ENCODE data around the gene BTF3L4.
"Not testable (repeated sequence)": the region's sequence is repeated elsewhere in the genome, so short reads cannot be mapped to it uniquely, and the experiment has no call there.

Gene BTF3L4

DNA sequence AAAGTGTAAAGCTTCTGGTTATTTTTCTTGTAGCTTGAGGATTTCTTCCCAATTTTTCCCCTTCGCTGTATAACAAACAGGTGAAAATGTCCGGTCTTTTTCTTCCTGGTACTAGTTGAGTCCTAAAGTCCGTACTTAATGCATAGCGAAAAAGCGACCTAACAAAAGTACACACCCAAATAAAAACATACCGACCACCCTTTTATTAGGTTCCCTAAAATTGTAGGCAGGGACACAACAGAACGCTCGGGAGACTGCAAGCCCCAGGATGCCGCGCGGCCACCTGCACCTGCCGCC is 281 bp upstream of the BTF3L4 start:
- no peak for DNase-seq

DNA sequence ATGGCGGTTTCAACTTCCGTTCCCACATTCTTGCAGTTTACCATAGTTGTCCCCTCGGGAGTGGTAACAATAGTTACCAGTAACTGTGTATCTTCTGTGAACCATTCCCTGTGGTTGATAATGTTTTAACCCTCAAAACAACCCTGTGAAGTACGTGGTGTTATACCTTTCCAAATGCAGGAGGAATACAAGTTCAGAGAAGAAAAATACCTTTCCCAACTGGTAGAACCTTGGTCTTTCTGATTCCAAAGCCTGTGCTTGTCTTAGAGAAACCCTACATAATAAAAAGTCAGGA is 789 bp downstream of the BTF3L4 start:
- no peak for DNase-seq

DNA sequence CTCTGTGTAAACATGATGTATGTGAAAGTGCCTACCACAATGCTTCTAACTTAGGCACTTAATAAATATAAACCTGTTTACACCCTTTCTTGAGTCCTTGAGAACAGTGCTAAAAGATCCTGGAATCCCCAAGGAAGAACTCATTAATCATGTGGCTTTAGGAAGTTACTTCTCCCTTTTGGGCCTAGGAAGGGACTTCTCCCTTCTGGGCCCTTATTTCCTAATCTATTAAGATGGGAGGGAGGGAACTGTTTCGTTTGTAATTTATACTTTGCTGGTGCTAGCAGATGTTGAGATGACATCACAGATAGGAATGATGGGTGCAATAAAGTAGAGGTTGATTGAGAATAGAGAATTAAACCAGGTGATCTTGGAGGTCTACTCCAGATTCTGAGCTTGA is 1.2 kb downstream of the BTF3L4 start:
- no peak for DNase-seq

DNA sequence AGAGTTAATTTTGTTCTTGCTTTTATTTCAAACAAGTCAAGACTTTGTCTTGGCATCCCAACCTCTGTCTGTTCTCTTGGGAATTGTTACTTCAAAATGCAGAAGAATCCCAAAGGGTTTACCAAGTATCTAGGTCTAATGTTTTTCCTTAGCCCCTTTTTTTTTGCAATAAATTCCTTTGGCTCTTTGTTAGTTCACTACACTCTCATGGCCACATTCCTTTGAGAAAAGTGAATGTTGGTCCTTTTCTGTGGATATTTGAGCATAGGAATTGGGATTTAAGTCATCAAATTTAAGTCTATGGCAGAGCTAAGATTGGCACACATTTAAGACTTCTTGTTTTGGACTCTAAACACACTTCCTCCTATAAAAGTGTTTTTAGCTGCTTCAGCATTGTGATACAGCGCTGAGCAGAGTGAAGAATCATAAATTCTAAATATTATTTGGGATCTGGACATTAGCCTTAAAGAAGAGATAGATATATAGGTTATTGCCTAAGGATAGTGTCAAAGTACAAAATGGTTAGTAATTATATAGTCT is 1.9 kb downstream of the BTF3L4 start:
- DNase-seq: no peak

DNA sequence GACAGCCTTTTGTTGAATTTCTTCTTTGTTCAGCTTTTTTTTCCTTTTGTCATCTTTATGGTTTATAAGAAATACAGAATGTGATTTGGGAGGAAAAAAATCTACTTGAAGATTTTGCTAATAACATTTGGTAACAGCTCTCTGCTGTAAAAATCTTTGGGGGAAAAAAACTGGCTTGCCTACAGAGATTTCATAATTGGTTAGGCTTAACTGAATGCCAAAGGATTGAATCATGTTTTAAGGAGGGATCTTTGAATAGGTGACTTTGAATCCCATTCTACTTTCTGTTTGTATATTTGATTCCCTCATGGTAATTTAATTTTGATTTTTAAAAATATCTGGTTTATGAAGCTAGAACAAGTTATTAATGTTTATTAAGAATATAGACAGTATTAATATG is 3.2 kb downstream of the BTF3L4 start:
- DNase-seq: no peak

DNA sequence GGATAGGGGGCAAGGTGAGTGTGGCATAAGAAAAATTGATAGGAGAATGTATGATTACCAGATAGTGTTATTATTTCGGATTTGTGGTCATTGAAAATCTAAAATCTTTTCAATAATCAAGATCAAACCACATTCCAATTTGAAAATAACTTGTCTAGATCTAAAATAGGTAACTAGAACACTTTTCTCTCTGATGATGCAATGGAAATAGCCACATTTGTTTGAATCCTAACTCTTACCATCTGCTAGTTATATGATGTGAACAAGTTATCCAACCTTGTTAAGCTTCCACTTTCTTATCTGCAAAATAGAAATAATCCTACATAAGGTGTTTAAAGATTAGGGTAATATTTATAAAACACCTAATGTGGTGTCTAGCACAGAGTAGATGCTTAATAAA is 3.8 kb downstream of the BTF3L4 start:
- DNase-seq: no peak

DNA sequence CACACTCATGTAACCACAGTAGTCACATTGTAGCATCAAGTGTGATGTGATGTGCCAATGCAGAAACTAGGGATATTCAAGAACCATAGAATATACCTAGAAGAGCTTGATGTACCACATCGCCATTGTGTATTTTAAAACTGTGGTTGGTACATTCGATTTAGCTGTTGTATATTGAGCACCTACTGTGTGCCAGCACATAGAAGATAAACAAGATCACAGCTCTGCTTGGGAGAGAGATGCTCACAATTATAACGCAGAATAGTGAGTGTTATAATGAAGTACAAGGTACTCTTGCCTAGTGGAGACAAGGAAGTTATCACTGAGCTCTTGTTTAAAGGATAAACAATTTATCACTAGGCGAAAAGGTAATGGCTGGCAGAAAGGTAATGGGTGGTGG is 4.7 kb downstream of the BTF3L4 start:
- DNase-seq: no peak

DNA sequence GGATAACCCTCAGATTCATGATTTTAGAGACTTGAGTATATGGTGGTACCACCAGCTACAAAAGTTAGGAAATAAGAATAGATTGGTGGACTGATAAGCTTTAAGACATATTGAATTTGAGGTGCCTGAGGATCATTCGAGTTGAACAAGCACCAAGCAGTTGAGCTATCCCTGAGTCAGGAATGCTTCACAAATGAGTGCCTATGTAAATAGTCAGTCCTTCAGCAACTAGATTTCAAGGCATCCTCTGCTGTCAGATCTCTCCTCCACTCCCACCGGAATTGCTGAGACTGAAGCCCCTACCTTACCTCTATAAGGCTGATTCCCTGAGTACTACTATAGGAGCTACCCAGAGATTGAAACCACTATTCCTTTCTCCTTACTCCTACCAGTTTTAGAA is 7.1 kb downstream of the BTF3L4 start:
- no peak for DNase-seq

DNA sequence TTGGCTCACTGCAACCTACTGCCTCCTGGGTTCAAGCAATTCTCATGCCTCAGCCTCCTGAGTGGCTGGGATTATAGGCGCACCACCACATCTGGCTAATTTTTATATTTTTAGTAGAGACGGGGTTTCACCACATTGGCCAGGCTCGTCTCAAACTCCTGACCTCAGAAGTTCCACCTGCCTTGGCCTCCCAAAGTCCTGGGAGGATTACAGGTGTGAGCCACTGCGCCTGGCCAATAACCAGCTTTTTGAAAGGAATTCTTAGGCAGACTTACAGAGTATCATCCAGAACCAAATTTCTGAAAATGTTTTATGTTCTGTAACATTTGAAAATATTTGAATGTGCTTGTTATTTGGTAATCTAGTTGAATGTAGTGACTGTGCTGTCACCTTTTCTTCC is 14.6 kb downstream of the BTF3L4 start:
- no peak for DNase-seq

DNA sequence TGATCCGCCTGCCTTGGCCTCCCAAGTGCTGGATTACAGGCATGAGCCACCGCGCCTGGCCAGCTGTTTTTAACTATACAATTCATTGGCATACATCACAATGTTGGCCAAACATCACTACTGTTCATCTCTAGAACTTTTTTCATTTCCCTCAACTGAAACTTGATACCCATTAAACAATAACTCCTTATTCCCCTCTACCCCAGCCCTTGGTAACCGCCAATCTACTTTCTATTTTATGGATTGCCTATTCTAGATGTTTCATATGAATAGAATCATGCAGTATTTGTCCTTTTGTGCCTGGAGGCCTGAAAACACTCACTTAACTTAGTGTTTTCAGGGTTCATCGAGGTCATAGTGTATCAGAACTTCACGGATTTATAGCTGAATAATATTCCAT is 16.2 kb downstream of the BTF3L4 start:
- no peak for DNase-seq

DNA sequence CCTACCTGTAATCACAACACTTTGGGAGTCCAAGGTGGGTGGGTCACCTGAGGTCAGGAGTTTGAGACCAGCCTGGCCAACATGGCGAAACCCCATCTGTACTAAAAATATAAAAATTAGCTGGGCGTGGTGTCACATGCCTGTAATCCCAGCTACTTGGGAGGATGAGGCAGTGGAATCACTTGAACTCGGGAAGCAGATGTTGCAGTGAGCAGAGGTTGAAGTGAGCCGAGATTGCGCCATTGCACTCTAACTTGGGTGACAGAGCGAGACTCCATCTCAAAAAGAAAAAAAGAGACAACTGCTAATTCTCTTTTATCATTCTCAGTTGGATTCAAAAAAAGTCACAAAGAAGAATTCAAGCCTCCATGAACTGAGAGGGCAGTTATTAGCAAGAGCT is 21.2 kb downstream of the BTF3L4 start:
- not testable (repeated sequence) for DNase-seq

DNA sequence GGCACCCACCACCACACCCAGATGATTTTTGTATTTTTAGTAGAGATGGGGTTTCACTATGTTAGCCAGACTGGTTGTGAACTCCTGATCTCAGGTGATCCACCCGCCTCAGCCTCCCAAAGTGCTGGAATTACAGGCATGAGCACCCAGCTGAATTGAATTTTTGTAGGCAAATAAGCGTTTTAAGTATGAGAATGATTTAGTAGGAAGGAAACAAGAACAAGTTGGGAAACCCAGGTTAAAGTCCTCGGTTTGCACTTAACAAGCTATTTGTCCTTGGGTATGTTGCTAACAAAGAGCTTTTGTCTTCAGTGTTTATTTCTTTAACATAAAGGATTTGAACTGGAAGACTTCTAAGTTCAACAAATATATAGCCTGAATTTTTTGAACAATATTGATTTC is 23.9 kb downstream of the BTF3L4 start:
- DNase-seq: no peak

DNA sequence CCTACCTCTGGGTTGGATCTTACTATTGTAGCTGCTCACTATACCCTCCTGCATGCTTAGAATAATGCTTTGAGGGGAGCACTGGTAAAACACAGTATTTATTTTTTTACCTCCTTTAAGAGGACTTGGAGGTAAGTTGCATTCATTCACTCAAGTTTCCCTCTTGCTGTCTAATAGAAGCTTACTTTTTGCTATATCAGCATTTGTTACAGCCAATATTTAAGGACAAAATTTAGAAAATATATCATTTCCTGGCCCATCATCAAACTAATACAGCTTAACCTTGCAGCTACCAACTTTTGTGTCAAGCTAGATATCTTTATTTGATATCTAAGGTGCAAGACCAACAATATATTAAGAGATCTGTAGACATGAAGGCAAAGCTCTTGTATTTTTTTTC is 31.8 kb downstream of the BTF3L4 start:
- DNase-seq: not testable (repeated sequence)

DNA sequence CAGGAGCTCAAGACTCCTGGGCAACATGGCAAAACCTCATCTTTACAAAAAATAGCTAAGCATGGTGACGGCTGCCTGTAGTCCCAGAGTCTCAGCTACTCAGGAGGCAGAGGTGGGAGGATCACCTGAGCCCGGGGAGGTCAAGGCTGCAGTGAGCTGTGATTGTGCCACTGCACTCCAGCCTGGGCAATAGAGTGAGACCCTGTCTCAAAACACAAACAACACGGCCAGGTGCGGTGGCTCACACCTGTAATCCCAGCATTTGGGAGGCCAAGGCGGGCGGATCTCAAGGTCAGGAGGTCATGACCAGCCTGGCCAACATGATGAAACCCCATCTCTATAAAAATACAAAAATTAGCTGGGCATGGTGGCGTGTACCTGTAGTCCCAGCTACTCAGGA is 38.2 kb downstream of the BTF3L4 start:
- not testable (repeated sequence) for DNase-seq

DNA sequence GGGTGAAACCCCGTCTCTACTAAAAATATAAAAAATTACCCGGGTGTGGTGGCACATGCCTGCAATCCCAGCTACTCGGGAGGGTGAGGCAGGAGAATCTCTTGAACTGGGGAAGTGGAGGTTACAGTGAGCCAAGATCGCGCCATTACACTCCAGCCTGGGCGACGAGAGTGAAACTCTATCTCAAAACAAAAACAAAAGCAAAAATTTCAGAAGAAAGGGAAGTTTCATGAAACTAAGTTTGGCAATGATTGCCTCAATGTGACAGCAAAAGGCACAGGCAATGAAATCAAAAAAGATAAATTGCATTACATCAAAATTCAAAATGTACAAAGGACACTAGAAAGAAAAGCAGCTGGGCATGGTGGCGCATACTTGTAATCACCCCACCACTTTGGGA is 40.1 kb downstream of the BTF3L4 start:
- no peak for DNase-seq

DNA sequence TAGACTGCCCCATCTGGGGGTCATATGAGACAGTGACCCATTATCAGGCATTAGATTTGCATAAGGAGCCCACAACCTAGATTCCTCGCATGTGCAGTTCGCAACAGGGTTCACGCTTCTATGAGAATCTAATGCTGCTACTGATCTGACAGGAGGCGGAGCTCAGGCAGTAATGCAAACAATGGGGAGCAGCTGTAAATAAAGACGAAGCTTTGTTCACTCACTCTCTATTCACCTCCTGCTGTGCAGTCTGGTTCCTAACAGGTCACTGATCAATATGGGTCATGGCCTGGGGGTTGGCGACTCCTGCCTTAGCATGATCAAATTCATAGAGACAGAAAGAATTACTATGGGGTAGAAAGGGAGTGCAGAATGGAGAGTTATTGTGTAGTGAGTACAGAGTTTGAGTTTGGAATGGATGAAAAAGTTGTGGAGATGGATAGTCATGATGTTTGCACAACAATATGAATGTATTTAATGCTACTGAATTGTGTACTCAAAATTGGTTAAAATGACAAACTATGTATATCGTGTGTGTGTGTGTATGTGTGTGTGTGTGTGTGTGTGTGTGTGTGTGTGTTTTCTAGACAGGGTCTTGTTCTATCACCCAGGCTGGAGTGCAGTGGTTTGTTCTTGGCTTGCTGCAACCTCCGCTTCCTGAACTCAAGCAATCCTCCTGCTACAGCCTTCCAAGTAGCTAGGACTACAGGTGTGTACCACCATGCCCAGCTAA is 42.2 kb downstream of the BTF3L4 start:
- no peak for DNase-seq

DNA sequence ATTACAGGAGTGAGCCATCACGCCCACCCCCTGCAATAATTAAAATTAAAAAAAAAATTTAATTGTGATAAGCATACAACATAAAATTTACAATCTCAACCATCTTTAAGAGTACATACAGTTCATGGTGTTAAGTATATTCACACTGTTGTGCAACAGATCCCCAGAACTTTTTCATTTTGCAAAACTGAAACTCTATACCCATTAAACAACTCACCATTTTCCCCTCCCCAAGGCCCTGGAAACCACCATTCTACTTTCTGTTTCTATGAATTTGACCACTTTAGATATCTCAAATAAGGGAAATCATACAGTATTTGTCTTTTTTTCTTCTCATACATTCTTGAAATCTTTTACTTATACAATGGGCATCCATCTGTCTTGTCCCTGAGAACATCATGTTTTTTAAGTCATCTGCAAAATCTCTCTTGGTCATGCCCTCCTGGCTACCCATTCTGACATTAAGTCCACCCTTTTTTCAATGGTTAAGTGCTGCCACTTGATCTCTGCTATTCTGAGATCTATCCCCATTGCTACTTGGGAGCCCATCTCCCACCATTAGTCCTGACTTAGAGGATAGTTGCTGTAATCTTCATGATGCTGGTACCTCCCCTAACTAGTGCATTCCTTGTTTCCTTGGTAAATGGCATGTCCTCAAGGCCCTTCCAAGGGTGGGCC is 46.4 kb downstream of the BTF3L4 start:
- DNase-seq: no peak

DNA sequence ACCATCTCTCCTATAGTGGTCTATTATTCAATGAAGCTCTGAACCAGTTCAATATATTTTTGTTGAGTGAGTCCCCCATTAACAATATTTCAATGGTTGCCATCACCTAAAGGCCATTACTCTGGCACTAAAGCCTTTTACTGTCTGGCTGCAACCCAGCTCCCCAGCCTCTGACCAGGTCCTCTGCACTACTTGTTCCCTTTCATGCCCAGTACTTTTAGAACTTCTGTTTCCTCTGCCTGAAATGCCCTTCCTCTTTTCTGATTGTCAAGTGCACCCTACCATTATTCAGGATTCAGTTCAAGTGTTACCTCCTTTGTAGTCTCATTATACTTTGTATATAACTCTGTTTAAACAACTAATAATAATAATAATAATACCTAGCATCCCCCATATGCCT is 55.4 kb downstream of the BTF3L4 start:
- DNase-seq: no peak

DNA sequence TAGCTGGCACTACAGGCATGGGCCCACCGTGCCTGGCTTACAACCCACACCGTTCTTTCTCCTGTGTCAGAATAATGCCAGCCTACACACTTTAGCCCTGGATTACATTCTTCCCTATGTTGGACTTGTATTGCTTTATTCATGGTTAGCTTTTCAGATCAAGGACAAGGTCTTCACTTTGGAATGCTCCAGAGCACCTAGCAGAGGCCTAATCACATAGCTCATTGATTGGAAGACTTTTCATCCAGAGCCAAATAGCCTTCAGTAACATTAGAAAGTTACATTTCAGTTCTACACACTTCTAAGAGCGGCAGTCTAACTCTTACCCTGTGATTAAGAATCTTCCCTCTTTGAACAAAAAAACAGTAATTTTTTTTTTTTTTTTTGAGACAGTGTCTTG is 56.4 kb downstream of the BTF3L4 start:
- no peak for DNase-seq

DNA sequence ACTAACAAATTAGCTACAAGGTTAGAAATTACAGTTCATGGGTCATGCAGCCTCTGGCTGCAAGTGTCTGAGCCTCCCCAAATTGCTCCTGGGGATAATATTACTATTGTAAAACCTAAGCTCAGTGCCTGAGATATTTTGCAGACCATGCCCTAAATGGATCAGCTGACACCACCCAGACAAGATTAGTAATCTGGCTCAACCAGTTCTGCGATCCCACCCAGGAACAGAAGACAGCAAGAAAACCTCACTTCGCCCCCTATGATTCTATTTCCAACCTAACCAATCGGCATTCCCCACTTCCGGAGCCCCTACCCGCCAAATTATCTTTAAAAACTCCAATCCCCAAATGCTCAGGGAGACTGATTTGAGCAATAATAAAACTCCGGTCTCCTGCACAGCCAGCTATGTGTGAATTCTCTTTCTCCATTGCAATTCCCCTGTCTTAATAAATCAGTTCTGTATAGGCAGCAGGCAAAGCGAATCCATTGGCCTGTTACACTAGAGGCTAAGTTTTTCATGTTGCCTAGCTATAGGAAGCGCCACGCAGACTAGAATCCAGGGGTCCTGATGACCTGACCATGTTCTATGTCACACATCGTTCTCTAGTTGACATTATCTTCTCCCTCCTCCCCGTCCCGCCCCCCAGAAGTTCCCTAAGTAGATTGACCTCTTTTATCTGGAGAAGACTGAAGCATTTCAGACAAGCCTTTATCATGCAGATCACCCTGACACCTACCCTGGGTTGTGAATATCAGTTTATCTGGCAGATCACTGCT is 63.4 kb downstream of the BTF3L4 start:
- no peak for DNase-seq

DNA sequence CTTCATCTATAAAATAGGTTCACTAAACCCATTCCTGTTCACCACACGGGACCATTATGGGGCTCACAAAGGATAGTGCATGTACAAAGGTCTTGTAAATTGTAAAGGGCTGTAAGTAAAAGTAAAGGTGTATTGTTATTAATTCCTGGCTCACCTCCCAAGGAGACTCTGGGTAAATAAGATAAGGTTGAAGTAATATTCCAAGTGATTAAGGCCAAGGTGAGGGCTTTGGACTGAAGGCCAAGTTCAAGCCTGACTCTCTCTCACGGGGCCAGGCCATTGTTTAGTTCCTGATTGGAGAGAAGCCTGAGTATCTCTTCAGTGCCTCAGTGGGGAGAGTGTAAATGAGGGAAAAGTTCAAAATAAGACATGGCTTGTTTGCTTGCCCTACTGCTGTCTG is 66.3 kb downstream of the BTF3L4 start:
- no peak for DNase-seq

DNA sequence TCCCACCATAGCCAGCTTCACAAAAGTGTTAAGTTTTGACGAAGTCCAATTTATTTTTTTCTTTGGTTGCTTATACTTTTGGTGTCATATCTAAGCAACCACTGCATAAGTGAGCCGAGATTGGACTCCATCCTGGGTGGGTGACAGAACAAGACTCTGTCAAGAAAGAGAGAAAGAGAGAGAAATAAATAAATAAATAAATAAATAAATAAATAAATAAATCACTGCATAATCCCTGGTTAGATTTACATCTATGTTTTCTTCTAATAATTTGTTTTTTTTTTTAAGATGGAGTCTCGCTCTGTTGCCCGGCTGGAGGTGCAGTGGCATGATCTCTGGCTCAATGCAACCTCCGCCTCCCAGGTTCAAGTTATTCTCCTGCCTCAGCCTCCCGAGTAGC is 67.5 kb downstream of the BTF3L4 start:
- no peak for DNase-seq

DNA sequence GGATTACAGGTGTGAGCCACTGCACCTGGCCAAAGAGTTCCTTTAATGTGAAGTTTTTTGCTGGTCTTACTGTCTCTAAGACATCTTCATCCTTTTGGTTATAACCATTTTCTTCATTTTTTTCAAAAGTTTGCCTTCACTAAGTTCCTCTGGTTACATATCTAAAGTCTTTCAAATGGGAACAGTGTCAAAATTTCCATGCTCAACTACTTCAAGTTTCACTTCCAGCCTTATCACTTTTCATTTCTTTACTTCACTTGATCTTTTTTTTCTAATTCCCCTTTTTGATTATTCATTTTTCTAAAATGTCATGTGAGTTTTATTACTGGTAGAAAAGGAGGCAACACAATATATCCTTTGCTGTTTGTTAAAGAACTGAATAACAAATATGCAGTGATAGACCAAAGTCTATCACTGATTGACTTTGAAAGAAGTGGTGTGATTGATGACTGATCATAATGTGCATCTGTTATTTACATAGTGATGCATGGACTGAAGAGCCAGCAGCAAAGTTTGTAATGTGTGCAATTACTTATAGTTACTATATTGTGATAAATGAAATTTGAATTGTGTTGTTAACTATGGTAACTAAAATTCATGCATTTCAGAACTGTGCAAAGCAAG is 69.8 kb downstream of the BTF3L4 start:
- DNase-seq: no peak

All from right hindlimb (tissue), 1 donor.